ENCODE measurements around the gene CIT. TPM values are rescaled to one million over a fixed set of nuclear protein-coding genes. Genes with fewer than 3 reads are reported as not detected.

CIT gene
- total RNA-seq, 1 donor from 2014 or later, result 1.8 TPM

DNA sequence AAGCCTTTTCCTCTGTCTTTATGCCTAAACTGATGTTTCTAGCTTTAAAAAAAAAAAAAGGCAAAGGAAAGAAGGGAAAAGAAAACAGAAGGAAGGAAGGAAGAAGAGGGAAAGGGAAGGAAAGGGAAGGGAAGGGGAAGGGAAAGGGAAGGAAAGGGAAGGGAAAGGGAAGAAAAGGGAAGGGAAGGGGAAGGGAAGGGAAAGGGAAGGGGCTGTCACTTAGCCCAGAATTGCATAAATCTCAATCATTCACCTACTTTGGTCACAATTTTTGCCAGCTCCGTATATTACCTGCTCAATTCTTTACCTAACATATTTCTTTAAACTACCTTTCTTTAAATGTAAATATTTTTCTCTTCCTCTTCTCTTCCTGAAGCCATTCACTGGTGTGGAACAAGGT is 26.8 kb downstream of the CIT start:
- no peak for DNase-seq (ENCODE audit: low read depth in 2 of 2)

DNA sequence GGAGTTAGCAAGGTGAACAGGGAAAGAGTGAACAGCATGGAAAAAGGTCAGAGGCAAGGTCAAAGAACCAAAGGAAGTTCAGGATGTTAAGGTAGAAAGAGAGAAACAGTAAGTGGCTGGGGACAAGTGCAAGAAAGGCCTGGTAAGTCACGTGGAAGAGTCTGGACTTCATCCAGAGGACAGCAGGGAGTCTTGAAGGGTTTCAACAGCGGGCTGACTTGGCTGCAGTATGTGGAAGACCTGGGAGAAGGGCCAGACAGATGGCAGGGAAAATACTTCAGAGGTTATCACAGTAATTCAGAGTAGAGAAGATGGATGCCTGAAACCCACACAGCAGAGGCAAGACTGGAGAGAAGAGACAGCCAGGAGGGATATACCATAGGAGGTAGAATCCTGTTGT is 34.0 kb downstream of the CIT start:
- no peak for DNase-seq (ENCODE audit: low read depth in 2 of 2)

DNA sequence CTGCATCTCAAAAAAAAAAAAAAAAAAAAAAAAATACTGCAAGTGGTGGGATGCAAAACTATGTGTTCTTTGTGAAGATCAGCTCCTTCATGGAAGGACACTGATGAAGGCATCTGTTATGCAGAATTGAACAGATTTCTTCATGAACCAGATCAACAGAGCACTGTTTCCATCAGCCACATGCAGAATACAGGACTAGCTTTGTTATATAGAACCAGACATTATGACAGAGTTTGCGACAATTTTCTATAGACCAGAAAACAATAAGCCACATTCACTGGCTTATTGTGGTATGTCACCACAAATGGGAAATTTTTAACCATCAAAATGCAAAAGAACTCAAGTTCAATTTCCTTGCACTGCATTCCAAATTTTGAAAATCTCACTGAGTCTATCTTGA is 34.7 kb downstream of the CIT start:
- no peak for DNase-seq (ENCODE audit: low read depth in 2 of 2)

DNA sequence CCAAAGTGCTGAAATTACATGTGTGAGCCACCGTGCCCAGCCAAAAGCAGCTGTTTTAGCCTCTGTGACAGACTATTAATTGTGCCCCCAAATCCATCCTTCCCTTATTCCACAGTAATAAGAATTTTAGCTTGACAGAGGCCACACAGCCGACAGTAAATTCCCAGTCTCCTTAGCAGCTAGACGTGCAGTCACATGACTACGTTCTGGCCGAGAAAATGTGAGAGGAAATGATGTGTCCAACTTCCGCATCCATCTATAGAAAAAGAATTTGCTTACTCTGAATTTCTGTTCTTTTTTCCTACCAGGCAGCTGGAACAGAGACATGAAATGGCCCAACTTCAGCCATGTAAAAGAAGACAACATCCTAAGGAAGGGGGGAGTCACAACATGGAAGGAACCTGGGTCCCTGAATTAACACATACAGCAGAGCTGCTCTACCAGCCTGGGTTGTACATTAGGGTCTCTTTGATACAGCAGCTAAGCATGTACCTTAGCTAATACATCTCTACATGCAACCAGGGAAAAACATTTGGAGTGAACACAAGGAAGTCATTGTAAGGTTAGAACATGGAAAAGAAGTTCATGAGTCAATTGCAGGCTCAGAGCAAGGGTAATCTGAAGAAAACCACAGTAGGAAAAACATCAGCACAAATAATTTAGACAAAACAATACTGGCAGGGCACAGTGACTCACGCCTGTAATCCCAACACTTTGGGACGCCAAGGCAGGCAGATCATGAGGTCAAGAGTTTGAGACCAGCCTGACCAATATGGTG is 35.5 kb downstream of the CIT start:
- peak; percentile 31 to 74 for DNase-seq (ENCODE audit: low read depth in 2 of 2)

DNA sequence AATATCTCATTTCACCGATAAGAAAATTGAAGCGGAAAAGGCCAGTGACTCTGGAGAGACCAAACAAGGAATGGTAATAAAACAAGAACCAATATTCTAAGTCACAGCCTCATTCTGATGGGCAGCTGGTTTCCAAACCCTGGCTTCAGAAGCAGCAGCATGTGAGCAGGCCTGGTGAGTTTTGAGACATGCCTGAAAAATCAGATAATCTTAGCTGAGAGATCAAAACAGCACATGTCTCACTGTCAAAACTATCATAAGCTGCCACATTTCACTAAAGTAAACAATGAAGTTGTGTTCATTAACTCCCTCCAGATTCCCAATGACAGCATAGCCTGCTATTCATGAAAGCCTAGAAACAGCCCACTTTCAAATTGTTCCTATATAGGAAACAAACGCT is 36.5 kb downstream of the CIT start:
- no peak for DNase-seq (ENCODE audit: low read depth in 2 of 2)

DNA sequence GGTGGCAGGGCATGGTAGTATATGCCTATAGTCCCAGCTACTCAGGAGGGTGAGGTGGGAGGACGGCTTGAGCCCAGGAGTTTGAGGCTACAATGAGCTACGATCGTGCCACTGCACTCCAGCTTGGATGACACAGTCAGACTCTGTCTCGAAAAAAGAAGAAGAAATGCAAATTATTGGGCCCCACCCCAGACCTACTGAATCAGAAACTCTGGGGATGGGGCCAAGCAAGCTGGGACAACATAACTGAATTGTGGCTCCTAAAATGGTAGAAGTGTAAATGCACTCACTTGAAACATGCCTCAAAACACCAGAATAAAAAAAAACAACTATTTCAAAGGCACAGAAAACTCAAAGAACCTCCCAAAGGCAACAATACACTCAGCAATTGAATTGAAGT is 37.0 kb downstream of the CIT start:
- no peak for DNase-seq (ENCODE audit: low read depth in 2 of 2)

DNA sequence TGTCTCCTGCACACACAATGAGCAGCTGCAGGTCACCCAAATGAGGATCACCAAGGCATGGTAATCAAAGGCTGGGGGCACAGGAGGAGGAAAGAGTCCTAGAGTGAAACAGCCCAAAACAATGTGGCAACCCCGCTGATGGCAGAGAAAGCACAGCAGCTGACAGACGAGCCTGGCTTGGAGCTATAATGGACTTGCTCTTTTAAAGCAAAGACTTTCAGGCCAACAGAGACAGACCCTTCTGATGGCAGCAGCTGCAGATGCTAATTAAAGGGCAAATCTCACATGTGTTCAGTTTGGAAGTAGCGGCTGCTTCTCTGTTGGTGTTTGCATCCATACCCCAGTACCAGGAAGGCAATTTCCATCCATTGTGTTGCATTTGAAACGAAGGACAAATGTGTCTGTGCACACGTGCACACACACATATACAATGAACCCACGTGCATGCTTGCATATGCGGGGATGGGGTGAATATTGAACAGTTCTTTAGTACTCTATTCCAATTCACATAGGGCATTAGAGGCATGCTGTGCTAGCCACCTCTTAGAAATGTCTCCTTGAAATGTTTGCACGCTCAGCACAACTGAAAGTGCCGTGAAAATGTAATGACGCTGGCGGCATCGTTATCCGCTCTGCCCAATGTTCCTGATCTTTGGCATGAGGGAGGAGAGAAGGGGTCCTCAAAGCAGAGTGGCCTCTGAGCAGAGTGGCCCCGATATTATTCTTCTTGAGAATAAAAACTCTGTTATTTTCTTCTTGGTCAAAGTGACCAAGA is 38.1 kb downstream of the CIT start:
- DNase-seq (ENCODE audit: low read depth in 2 of 2), result no peak

DNA sequence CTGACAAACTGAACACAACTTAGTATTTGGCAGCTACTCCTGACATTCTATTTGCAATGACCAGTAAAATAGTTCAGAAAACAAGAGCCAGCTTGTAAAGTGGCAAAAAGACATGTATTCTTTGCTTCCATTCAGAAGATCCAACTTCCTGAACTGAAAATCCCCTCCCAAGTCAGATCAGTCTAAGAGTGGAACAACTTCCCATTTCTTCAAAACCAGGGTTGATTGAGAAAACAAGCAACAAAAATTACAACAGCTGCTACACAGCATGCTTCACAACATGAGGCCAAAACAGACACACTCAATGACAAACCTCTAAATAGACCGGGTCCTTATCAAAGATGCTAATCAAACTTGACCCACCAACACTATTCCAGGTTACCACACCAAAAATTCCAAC is 40.3 kb downstream of the CIT start:
- no peak for DNase-seq (ENCODE audit: low read depth in 2 of 2)

DNA sequence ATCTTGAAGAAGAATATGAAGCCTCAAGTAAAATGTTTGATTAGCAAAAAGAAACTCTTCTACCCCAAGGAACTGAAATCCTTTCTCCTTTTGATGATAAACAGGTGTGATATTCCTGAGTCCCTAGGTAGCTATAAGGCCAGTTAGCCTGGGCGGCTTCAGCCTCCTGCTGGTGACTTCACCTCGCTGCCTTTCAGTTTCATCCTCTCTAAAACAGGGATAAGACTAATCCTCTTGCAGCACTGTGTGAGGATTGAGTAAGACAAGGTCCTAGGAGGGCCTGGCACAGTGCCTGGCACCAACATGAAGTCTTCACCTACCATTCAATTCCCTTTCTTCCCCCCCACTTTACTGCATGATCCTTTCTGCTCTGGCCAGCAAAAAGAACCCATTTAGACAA is 42.1 kb downstream of the CIT start:
- DNase-seq (ENCODE audit: low read depth in 2 of 2), result peak in 1 of 2 donors; percentile 3

DNA sequence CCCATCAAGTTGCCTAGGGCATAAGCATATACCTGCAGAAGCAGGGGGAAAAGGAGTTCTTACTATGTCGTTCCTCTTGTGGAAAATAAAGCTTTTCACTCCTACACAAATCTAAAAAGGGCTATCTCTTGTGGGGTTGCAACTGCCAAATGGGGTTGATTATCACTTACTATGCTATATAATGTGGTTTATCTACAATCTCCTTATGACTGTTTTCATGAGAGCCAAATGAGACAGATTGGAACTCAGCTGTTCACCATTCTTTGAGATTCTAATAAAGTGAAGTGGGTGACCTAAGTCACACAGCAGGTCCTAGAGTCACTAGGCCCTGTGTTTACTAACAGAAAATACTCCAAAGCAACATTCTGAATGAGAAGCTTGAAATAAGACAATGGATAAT is 47.7 kb downstream of the CIT start:
- no peak for DNase-seq (ENCODE audit: low read depth in 2 of 2)

DNA sequence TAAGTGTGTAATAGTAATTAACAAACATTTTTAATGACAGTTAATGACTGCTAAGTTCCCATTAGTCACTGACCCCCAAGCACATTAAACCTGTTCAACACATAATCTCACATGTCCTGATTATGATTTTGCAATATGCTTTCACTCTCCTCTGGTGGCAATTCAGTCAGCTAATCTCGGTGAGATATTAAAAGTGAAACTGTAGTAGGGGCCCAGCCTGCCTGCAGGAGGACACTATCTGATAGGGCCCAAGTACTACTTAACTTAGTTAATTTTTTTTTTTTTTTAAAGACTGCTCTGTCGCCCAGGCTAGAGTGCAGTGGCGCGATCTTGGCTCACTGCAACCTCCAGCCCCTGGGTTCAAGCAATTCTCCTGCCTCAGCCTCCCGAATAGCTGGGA is 48.8 kb downstream of the CIT start:
- DNase-seq (ENCODE audit: low read depth in 2 of 2), result no peak

DNA sequence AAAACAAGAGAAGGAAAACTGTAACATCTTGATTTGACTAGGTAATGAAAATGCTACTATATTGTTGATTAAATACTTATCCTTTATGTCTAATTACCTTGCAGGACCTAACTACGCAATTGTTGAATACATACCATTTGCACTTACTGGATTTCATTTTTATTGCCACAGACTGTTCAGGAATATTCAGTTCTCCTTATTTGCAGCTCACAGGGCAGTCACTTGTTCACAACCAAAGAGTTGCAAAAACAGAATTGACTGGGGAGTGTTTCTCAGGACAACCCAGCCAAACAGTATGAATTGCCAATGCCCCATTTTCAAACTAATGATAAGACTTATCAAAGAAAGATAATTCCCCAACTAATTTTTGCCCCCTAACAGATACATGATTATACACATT is 49.4 kb downstream of the CIT start:
- DNase-seq (ENCODE audit: low read depth in 2 of 2), result no peak

DNA sequence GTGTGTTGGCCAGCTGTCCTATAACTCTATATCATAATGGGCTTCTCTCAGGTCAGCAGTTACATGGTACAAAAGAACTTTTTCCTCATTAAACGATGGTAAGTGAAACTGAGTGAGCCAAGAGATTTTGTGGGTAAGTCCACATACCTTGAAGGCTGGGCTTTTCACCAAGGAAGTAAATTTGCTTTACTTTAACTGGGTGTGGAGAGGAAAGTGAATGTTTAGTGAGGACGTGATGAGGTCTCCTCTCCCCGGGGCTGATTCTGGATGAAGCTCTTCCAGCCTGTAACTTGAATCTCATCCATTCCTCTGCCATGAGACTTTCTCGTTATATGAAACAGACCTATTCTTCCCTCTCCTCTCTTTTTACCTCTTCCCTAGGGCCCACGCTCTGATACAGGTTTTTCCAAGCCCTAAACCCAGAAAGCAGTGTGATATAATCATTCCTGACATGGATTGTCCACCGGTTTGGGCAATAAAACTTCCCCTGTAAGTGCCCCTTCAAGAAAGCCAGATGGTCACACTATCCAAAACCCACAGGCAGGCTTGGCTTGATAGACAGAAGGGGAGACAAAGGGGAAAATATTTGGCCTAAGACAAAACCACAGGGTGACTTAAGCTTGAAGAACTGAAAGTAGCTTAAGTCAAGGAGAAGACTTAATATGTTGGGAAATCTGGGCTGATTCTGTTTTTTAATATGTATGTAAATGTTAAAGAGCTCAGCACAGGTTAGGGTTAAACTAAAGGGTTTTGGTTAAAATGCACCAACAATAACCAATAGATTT is 50.3 kb downstream of the CIT start:
- no peak for DNase-seq (ENCODE audit: low read depth in 2 of 2)

DNA sequence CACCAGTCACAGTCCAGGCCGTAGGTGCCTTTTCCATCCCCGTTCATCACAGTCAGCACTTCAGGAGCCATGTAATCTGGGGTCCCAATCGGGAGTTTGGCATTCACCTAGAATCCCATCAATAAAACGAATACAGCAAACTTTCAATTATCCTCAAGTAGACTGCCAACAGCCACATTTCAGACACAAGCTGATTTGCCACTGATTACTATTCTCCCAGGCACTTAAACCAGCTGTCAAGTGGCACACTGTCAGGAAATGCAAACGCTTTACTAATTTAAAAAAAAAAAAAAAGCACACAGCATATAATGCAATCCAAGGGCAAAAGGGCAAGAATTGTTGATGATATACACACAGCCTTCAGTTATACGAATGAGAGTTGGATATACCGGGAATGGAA is 51.9 kb downstream of the CIT start:
- no peak for DNase-seq (ENCODE audit: low read depth in 2 of 2)

DNA sequence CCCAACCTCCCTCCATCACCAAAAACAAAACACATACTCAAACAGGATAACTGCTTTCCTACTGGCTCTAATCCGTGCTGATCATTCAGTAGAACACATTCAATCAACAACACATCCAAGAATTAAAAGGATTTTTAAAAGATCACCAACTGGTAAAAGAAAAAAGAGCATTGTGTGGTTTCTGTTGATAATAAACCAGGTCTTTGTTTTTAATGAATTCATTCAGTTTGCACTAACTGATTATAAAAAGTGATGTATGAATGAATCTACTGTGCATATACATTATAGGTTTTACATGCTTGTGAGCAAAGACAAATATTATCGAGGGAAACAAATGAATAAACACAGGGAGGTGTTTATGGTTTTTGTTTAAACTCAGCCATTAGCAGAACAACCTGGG is 55.1 kb downstream of the CIT start:
- DNase-seq (ENCODE audit: low read depth in 2 of 2), result no peak

DNA sequence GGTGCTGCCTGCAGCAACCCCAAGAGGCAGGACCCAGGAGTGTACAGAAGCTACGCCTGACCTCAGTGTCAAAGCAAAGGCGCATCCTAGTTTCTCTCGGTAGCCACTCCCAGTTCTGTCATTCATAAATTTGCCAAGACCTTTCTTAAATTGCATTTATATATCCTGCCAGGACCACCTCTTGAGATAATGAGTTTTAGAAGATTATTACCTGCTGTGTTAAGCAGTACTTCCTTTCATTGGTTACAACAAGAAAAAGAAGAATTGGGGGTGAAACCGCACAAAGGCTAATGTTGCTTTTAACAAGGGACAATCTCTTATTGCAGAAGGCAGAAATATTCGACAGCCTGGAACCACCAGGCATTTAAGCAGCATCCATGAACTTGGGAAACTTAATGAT is 57.8 kb downstream of the CIT start:
- no peak for DNase-seq (ENCODE audit: low read depth in 2 of 2)

DNA sequence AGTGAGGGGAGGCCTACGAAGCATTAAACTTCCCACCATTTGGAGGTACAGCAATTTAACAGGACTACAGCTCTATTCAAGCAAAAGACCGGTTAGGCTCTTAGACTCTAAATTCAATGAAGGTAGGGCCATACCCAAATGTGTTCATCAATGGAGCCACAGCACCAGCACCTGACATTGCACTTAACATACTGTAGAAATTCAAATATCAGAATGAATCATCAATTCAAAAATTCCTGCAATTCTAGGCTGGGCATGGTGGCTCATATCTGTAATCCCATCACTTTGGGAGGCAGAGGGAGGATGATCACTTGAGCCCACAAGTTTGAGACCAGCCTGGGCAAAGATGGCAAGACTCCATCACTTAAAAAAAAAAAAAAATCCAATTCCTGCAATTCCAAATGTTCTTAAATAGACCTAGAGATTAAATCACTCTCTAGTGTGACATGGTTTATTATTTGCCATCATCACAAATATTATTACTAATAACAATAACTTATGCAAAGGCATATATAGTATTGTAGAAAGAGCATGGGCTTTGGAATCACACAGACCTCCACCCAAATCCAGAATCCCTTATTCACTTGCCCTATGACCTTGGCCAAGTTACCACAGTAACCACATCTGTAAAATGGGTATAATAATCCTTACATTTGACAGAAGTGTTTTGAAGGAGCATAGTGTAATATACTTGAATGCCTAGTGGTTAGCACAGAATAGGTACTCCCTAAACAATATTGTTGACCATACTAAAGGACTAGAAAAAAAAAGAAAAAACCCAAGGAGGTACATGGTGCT is 59.4 kb downstream of the CIT start:
- no peak for DNase-seq (ENCODE audit: low read depth in 2 of 2)

DNA sequence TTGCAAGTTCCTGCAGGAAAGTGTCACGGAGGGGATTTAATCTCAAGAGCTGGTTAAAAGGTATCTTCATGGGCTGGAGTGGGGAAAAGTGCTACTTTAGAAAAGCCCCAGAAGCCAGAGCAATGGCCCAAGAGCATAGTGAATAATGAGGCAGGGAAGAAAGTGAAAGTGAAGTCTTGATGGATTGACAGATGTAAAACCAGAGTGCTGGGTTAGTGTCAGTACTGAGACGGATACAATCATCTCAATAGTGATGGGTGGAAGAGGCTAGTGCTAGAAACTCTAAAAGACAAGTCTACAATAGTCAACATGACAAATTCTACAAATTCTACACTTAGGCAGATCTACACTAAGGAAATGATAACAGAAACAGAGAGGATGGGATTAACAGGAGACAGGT is 68.1 kb downstream of the CIT start:
- DNase-seq (ENCODE audit: low read depth in 2 of 2), result peak; percentile 10 to 22

DNA sequence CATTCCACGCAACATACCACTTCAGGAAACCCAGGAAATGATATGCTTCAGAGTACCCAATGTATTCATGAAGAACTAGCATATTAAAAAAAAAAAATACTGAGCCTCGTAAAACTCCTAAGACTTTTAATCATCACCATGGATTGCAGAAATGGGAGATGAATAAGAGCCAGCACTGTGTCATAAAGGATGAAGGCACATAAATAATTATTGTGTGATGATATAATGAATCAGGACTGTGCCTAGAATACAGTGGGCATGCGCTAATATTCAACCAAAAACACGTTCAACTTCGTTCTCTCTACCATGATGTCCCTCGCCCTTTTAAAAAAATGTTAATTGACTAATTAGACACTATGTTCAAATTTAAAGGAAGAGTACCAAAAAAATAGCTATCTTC is 68.7 kb downstream of the CIT start:
- peak in 1 of 2 donors; percentile 10 for DNase-seq (ENCODE audit: low read depth in 2 of 2)

DNA sequence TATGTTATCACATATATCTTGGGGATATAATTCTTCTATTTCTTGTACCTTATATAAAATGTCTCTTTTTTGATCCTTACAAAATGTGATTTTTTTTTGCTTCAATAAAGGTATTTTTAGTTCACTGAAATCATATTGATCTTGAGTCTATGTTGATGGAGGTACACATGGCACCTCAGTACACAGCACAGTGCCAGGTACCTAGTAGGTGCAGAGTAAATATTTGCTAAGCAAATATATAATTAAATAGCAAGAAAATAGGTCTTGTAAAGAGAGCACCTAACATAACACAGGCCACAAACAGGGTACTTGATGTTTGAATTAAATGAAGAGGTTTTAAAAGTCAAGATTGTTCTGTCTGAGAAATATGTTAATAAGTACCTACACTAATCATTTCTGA is 69.7 kb downstream of the CIT start:
- DNase-seq (ENCODE audit: low read depth in 2 of 2), result no peak

DNA sequence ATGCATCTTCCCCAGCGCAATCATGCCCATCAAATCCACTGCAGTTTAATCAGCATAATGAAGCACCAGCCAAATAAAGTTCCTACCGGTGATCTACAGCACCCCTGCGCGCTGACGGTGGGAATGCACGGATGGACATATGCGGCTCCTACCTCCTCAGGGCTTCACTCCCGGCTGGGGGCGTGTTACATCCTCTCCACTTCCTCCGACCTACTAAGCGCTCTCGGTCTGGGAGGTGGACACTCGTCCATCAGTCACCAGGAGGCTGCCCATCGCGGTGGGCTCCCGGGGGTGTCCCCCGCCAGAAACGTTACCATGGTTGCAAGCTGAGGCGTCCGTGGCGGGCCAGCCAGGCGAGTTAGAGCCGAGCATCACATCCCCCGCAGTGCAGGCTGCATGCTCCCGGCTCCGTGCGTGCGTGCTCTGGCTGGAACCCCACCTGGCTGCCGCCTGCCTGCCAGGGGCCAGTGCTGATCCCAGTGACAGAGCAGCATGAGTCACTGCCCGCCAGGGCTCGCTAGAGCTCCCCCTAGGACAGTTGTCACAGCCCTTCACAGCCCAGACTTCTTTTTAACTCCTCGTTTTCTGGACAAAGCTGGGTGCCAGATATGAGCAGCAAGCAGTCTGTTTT is 73.0 kb downstream of the CIT start:
- DNase-seq (ENCODE audit: low read depth in 2 of 2), result peak; percentile 85

Measured in lung microvascular endothelial cell (primary cell).